GM23338 (cell line): Measurements from ENCODE around the gene PKHD1. TPM values are rescaled to one million over a fixed set of nuclear protein-coding genes. Genes with fewer than 3 reads are reported as not detected.

ENCODE experiments used
- ATAC-seq: fragments of 200-7000 bp; cut with Tn5 transposase; 3 replicates; pipeline ENCODE4 v1.9.1; 2020
- DNase-seq: peaks from one replicate; pipeline ENCODE4 v3.0.0-alpha.2; 2015; ENCODE audit warnings: low spot score
- H2AFZ ChIP-seq: fragments of 200-600 bp; sonication (generic); 2 replicates; pipeline ENCODE4 v1.8.0; 2016; ENCODE audit warnings: antibody characterized with exemption, mild to moderate bottlenecking, moderate library complexity
- H3F3A ChIP-seq: fragments of 200-600 bp; sonication (generic); replicated peaks from 2 replicates; pipeline ENCODE4 v1.8.0; 2017; ENCODE audit warnings: antibody characterized with exemption, mixed run types, low read depth
- H3K27ac ChIP-seq: fragments of 200-600 bp; sonication (generic); 2 replicates; pipeline ENCODE4 v1.6.1; 2016; ENCODE audit warnings: low read depth
- H3K27me3 ChIP-seq: fragments of 200-600 bp; sonication (generic); 2 replicates; pipeline ENCODE4 v1.8.0; 2016; ENCODE audit warnings: mild to moderate bottlenecking, mixed run types, moderate library complexity; ENCODE audit not compliant: insufficient read depth
- H3K36me3 ChIP-seq: fragments of 200-600 bp; sonication (generic); 2 replicates; pipeline ENCODE4 v1.8.0; 2016; ENCODE audit warnings: mild to moderate bottlenecking; ENCODE audit not compliant: insufficient read depth
- H3K4me1 ChIP-seq: fragments of 200-600 bp; sonication (generic); 2 replicates; pipeline ENCODE4 v1.8.0; 2016; ENCODE audit warnings: mild to moderate bottlenecking, moderate library complexity; ENCODE audit not compliant: insufficient read depth
- H3K4me2 ChIP-seq: fragments of 200-600 bp; sonication (generic); 2 replicates; pipeline ENCODE4 v1.7.1; 2017; ENCODE audit warnings: mixed run types
- H3K4me3 ChIP-seq: fragments of 200-600 bp; sonication (generic); 2 replicates; pipeline ENCODE4 v1.6.1; 2016; ENCODE audit warnings: mixed run types
- H3K79me2 ChIP-seq: fragments of 200-600 bp; sonication (generic); replicated peaks from 2 replicates; pipeline ENCODE4 v1.8.0; 2017; ENCODE audit warnings: mild to moderate bottlenecking; ENCODE audit not compliant: insufficient read depth
- H3K9me2 ChIP-seq: fragments of 200-600 bp; sonication (generic); 2 replicates; pipeline ENCODE4 v1.8.0; 2017; ENCODE audit not compliant: insufficient read depth
- H4K20me1 ChIP-seq: fragments of 200-600 bp; sonication (generic); replicated peaks from 2 replicates; pipeline ENCODE4 v1.8.0; 2017; ENCODE audit warnings: mild to moderate bottlenecking; ENCODE audit not compliant: insufficient read depth
- H3K27ac Mint-ChIP-seq: 2 replicates; pipeline ENCODE4 v1.8.0; 2020; ENCODE audit warnings: inconsistent platforms, mild to moderate bottlenecking, moderate library complexity, mixed read lengths
- H3K27me3 Mint-ChIP-seq: 3 replicates; pipeline ENCODE4 v1.8.0; 2022; ENCODE audit warnings: low read depth, mild to moderate bottlenecking, moderate library complexity, mixed read lengths, inconsistent platforms; ENCODE audit not compliant: insufficient read depth, poor library complexity
- H3K36me3 Mint-ChIP-seq: 3 replicates; pipeline ENCODE4 v1.8.0; 2021; ENCODE audit warnings: low read depth, mild to moderate bottlenecking, inconsistent platforms, moderate library complexity, mixed read lengths
- H3K4me1 Mint-ChIP-seq: 3 replicates; pipeline ENCODE4 v1.8.0; 2020; ENCODE audit warnings: mild to moderate bottlenecking, inconsistent platforms, mixed read lengths
- H3K4me3 Mint-ChIP-seq: 3 replicates; pipeline ENCODE4 v1.8.0; 2021; ENCODE audit warnings: moderate library complexity, mild to moderate bottlenecking, inconsistent platforms, mixed read lengths
- H3K9me3 Mint-ChIP-seq: 3 replicates; pipeline ENCODE4 v1.8.0; 2020; ENCODE audit warnings: moderate library complexity, mild to moderate bottlenecking, inconsistent platforms, mixed read lengths
- CTCF ChIP-seq, 2 experiments: fragments of 200-600 bp in 1 of 2; sonication (generic) in 1 of 2; conservative IDR thresholded peaks; 2 replicates each; pipeline versions ENCODE4 v1.5.1 to v1.6.1; 2016 to 2017; ENCODE audit warnings: antibody characterized with exemption in 2 of 2, low read depth in 2 of 2, mild to moderate bottlenecking in 2 of 2, moderate library complexity in 1 of 2
- EZH2 ChIP-seq: fragments of 200-600 bp; sonication (generic); IDR thresholded peaks from one replicate; pipeline ENCODE4 v1.8.0; 2017; ENCODE audit warnings: antibody characterized with exemption, mild to moderate bottlenecking, low read depth; ENCODE audit not compliant: unreplicated experiment
- EZH2phosphoT487 ChIP-seq: fragments of 200-600 bp; sonication (generic); IDR thresholded peaks from one replicate; pipeline ENCODE4 v1.8.1; 2018; ENCODE audit warnings: antibody characterized with exemption; ENCODE audit not compliant: unreplicated experiment
- JUNB ChIP-seq: IDR thresholded peaks from one replicate; pipeline ENCODE4 v1.6.1; 2016; ENCODE audit warnings: antibody characterized with exemption; ENCODE audit not compliant: unreplicated experiment
- POLR2AphosphoS5 ChIP-seq: IDR thresholded peaks from 2 replicates; pipeline ENCODE4 v1.6.1; 2016; ENCODE audit warnings: antibody characterized with exemption, low read depth
- ZNF331 ChIP-seq: fragments of 250-450 bp; sonication (Bioruptor Pico); IDR thresholded peaks from 2 replicates; pipeline ENCODE4 v1.5.0; 2020; ENCODE audit warnings: low read depth, mild to moderate bottlenecking, moderate library complexity
- polyA plus RNA-seq: library from polyadenylated mRNA; unstranded; fragments of >200 nt; fragmentation: Nextera tagmentation; extraction: Ambion mirVana; gene quantifications from 2 replicates; pipeline ENCODE4 v1.2.1, GENCODE V29; 2016
- total RNA-seq: library from RNA; depleted of rRNA; stranded (reverse); fragments of >200 nt; shearing (Covaris generic); gene quantifications from 2 replicates; pipeline ENCODE4 v1.2.3, GENCODE V29; 2014
- TF ChIP-seq, protein P1 (sequence below): IDR thresholded peaks from one replicate; pipeline ENCODE4 v1.6.1; 2018; ENCODE audit warnings: antibody characterized with exemption; ENCODE audit not compliant: unreplicated experiment
- TF ChIP-seq, protein P2 (sequence below): IDR thresholded peaks from 2 replicates; pipeline ENCODE4 v1.6.1; 2016; ENCODE audit warnings: antibody characterized with exemption

The PKHD1 gene
- total and polyA plus RNA-seq, 2 experiments from 2014 or later, result 0.03 to 0.07 TPM

DNA sequence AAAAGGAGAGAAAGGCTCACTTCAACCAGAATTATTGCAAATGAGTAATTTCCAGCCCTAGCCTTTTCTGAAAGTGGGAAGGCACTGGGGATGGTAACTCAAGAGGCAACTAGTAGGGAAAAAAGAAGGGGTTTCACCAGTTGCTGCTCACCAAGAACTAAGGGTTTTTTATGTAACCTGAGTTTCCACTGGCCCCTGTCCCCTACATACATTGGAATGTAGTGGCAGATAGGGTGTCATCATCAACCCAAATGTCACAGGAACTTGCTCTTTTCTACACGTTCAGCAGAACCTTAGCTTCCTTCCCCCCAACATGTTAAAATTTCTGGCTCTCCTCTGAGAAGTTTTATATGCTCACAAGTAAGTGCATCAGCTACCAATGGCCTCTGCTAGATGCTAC lies 38.2 kb upstream of the PKHD1 start:
- H2AFZ ChIP-seq, result no peak overlapping the region
- no peaks in the 10 kb centered on the region for H3K27me3 ChIP-seq
- TF ChIP-seq ZNF331 (CRISPR knock-in tag), result no peak
- TF ChIP-seq CTCF (conservative IDR thresholded peaks at IDR 0.05; ENCODE audit: low read depth in 2 of 2), result no peak
- no peak overlapping the region for H3K4me2 ChIP-seq
- no peak overlapping the region for H3K27ac ChIP-seq
- H3K9me2 ChIP-seq, result 0 out of 2 replicates have a peak, but pooled peaks cover 6% of the 10 kb centered on the region
- H3K36me3 ChIP-seq, result no peaks in the 10 kb centered on the region
- peaks cover 2% of the 10 kb centered on the region for H3K27me3 Mint-ChIP-seq
- no peaks in the 10 kb centered on the region for H3F3A ChIP-seq
- no peaks in the 10 kb centered on the region for H3K4me1 ChIP-seq
- H3K79me2 ChIP-seq, result no peaks in the 10 kb centered on the region
- no peaks in the 10 kb centered on the region for H4K20me1 ChIP-seq
- no peaks in the 10 kb centered on the region for H3K36me3 Mint-ChIP-seq
- H3K4me3 ChIP-seq, result no peak overlapping the region
- no peak overlapping the region for H3K4me3 Mint-ChIP-seq
- H3K9me3 Mint-ChIP-seq, result peaks cover 9% of the 10 kb centered on the region; the same call in 2 of the 3 replicates
- no peaks in the 10 kb centered on the region for H3K4me1 Mint-ChIP-seq
- DNase-seq (no peak), ATAC-seq (no peak)
- H3K27ac Mint-ChIP-seq, result no peak overlapping the region

DNA sequence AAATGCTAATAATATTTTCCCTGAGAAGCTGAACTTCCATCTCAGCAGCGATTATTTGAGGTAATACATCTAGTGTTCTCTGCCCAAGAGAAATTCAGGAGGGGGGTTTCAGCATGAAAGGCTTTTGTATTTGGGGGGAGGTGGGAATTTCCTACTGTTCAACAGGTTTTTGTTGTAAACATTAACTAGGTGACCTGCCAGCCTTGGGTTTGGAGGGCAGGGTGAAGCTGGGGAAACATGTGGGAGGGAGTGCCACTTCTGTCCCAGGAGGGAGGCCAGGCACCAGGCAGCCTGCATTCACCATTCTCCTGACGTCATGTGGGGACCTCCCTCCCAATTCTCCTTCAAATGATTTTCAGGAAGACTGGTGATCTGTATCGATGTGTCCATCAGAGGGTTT lies 37.7 kb upstream of the PKHD1 start:
- H3K4me1 ChIP-seq, result no peaks in the 10 kb centered on the region
- no peak overlapping the region for H3K27ac ChIP-seq
- TF ChIP-seq, protein P1, sequence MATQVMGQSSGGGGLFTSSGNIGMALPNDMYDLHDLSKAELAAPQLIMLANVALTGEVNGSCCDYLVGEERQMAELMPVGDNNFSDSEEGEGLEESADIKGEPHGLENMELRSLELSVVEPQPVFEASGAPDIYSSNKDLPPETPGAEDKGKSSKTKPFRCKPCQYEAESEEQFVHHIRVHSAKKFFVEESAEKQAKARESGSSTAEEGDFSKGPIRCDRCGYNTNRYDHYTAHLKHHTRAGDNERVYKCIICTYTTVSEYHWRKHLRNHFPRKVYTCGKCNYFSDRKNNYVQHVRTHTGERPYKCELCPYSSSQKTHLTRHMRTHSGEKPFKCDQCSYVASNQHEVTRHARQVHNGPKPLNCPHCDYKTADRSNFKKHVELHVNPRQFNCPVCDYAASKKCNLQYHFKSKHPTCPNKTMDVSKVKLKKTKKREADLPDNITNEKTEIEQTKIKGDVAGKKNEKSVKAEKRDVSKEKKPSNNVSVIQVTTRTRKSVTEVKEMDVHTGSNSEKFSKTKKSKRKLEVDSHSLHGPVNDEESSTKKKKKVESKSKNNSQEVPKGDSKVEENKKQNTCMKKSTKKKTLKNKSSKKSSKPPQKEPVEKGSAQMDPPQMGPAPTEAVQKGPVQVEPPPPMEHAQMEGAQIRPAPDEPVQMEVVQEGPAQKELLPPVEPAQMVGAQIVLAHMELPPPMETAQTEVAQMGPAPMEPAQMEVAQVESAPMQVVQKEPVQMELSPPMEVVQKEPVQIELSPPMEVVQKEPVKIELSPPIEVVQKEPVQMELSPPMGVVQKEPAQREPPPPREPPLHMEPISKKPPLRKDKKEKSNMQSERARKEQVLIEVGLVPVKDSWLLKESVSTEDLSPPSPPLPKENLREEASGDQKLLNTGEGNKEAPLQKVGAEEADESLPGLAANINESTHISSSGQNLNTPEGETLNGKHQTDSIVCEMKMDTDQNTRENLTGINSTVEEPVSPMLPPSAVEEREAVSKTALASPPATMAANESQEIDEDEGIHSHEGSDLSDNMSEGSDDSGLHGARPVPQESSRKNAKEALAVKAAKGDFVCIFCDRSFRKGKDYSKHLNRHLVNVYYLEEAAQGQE, result no peak
- no peak for TF ChIP-seq POLR2AphosphoS5
- TF ChIP-seq ZNF331 (CRISPR knock-in tag), result no peak
- TF ChIP-seq, protein P2, sequence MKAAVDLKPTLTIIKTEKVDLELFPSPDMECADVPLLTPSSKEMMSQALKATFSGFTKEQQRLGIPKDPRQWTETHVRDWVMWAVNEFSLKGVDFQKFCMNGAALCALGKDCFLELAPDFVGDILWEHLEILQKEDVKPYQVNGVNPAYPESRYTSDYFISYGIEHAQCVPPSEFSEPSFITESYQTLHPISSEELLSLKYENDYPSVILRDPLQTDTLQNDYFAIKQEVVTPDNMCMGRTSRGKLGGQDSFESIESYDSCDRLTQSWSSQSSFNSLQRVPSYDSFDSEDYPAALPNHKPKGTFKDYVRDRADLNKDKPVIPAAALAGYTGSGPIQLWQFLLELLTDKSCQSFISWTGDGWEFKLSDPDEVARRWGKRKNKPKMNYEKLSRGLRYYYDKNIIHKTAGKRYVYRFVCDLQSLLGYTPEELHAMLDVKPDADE, result no peak
- no peak for TF ChIP-seq EZH2phosphoT487
- TF ChIP-seq EZH2, result no peak
- no peak for TF ChIP-seq JUNB
- no peak overlapping the region for H3K4me3 Mint-ChIP-seq
- peaks cover 3% of the 10 kb centered on the region; the same call in 1 of the 3 replicates for H3K36me3 Mint-ChIP-seq
- H2AFZ ChIP-seq, result no peak overlapping the region
- H4K20me1 ChIP-seq, result no peaks in the 10 kb centered on the region
- no peaks in the 10 kb centered on the region for H3K36me3 ChIP-seq
- H3K79me2 ChIP-seq, result no peaks in the 10 kb centered on the region
- H3K27me3 Mint-ChIP-seq, result peaks cover 2% of the 10 kb centered on the region
- H3K4me2 ChIP-seq, result no peak overlapping the region
- no peak overlapping the region for H3K27ac Mint-ChIP-seq
- peaks cover 12% of the 10 kb centered on the region; the same call in 2 of the 3 replicates for H3K9me3 Mint-ChIP-seq
- H3K27me3 ChIP-seq, result no peaks in the 10 kb centered on the region
- no peak for DNase-seq
- H3K4me3 ChIP-seq, result no peak overlapping the region
- 0 out of 2 replicates have a peak, but pooled peaks cover 6% of the 10 kb centered on the region for H3K9me2 ChIP-seq
- H3K4me1 Mint-ChIP-seq, result no peaks in the 10 kb centered on the region
- no peaks in the 10 kb centered on the region for H3F3A ChIP-seq
- ATAC-seq, result no peak
